Posterior cingulate gyrus (tissue), 11 donors: Measurements from ENCODE around the gene MT1G.
"Not testable (repeated sequence)": the region's sequence is repeated elsewhere in the genome, so short reads cannot be mapped to it uniquely, and the experiment has no call there.

ENCODE experiments used
- DNase-seq, 10 donors: peaks; one replicate each; pipeline versions ENCODE4 v3.0.0 to v3.0.0-alpha.2; 2020 to 2021; ENCODE audit warnings: mixed read lengths in 3 of 10
- intact Hi-C: fragments of 100-400 bp; cut with DNase I; formaldehyde crosslinking; loops from one replicate; pipeline ENCODE4 v1.15.1; 2023

MT1G gene

DNA sequence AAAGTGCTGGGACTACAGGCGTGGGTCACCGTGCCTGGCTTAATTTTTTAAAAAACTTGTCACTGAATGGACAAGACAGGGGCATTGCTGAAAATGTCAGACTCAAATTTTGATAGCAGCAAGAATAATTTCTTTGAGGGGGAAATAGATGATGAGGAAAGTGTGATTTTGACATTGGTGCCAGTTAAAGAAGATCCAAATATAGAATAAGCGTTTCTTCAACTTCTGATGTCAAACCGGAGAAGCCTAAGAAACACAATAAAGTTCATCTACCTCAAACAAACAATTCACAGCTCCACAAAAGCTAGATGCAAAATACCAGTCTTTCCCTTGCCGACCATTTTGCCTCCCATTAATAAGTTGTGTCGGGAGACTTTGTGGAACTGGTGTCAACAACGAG lies 18.9 kb upstream of the MT1G start:
- DNase-seq, result no peak
- intact Hi-C loops, result no loop called here

DNA sequence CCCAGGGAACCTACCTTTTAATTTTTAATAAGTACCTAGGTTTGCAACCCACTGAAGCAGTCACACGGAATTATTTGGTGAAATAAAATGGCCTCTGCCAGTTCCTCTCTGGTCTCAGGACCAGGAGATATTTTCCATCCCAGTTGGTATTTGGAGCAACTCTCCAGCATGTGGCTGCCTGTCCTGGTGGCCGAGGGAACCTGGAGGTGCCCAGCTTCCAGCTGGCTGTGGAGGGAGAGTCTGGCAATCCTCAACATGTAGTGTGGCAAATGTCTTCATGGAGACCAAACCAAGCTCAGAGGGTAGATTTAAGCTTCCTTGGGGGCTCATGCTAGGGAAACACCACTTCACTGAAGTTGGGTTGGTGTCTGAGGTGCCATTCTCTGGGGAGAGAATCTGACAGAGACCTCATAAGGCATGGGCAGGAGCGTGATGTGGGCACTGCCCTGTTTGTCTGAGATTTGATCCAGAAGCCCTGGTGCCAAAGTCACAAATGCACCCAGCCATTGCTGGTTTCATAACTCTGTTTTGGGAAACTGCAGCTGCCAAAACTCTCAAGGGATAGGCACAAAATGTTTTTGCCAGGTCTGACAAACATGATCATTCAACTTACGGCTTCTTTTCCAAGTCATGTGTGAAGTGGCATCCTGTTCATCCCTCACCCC lies 17.2 kb upstream of the MT1G start:
- intact Hi-C loops, result no loop called here
- peak in 1 of 10 donors; percentile 63 for DNase-seq

DNA sequence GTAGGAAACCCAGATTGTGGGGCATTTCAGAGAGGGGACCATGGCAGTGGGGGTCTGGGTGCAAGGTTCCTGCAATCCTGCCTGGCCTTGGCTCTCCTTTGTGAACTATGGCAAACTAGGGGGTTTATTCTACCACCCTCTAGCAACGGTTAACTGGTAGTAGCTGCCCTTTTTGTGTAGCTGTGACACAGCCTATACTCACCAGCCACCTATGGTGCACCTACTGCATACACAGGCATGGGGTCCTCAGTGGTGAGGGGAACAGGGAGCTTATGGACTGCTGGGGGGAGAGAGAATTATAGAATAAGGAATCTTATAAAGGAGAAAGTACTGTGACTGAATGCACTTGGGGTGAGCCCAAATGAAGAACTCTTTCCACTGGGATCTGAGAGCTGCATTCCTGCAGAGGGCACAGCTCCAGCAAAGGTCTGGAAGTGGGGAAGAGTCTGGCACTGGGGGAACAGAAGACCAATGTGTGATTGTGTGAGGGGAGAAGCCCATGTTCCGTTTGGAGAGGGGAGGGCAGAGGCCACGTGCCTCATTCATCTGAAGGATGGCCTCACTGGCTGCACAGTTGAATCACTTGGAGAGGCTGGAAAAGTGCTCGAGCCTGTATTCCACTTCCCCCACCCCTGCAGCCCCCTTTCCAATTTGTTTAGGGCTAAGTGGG lies 16.5 kb upstream of the MT1G start:
- peak in 2 of 10 donors; percentile 29 to 44 for DNase-seq
- intact Hi-C loops, result no loop called here

DNA sequence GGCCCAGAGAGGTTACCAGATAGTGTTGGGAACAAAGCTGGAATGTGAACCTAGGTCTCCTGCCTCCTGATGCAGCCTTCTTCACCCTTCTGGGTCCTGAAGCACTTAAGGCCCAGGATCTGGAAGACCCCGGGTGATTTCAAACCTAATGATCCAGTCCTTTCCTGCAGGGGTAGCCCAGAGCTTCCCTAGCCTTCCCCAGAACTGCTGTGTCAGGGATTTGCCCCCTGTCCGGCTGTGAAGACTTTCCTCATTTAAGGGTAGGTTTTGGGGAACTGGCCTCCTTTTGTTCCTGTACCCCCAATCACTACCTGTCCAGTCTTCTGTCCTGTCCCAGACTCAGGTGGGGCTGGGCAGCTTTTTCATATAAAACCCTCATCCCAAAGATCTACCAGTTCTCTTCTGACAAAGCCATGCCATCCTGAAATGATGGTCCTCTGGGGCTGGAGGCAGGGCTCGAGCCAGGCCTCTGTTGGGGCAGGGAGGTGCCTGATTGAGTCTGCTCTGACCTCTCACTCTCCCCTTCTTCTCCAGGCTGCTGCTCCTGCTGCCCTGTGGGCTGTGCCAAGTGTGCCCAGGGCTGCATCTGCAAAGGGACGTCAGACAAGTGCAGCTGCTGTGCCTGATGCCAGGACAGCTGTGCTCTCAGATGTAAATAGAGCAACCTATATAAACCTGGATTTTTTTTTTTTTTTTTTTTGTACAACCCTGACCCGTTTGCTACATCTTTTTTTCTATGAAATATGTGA lies 15.7 kb upstream of the MT1G start:
- intact Hi-C loops, result loop anchor here (2.0 kb wide), 1 partner anchor 75 kb away; the partner anchor contains the start of gene MT2A
- peak in 2 of 10 donors; percentile 26 to 81 for DNase-seq

DNA sequence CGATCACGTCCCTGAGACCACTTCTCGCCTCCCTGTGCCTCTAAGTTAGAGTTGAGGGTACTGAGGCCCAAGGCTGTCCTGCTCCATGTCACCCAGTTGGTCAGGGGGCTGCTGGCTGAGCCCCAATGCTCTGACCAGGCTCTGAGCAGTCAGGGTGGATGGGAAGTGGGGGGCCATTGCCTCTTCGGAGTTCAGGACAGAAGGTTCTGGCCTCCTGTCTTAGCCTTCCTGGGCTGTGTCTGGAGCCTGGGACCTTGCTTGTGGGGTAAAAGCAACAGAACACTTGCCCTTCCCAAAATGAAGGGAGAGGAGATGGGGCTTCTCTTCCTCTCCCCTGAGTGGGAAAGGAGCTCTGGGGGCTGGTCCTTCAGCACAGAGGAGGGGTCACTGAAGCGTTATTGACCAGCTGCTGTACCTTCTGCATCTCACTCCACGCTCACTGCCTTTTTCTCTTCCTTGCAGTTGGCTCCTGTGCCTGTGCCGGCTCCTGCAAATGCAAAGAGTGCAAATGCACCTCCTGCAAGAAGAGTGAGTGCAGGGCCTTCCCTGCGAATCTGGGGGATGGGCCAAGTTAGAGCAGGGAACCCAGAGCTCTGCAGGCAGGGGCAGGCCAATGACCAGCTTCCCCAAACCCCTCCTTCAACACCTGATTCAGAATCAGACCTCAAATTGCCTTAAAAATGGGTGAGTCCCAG lies 15.0 kb upstream of the MT1G start:
- peak in 1 of 10 donors; percentile 80 for DNase-seq
- intact Hi-C loops, result loop anchor here (2.0 kb wide), 1 partner anchor 74 kb away; the partner anchor contains the start of gene MT2A

DNA sequence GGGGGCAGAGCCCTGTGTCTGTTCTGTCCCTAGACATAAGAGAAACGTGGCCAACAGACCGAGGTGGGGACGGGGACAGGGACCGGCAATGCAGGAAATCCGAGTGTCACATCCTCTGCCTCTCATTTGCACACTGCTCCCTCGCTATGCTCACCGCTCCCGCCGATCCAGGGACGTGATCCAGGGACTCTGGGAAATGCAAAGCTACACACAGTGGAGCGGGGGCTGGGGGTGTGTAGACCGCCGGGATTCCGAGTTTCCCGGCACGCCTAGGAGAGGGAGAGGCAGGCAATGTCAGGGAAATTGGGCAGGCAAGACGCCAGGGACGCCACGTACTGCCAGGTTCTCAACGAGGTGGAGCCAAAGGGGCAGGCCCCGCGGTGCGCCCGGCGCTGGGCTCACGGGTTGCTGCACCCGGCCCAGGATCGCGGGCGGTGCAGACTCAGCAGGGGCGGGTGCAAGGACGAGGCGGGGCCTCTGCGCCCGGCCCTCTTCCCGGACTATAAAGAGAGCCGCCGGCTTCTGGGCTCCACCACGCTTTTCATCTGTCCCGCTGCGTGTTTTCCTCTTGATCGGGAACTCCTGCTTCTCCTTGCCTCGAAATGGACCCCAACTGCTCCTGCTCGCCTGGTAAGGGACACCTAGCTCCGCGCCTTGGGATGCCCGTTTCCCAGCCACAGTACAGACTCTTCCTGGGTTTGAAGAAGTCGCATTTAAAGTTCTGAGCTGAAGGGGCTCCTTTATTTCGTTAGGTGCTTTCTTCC lies 14.3 kb upstream of the MT1G start, which contains the start of gene MT1X:
MT1X (plus strand) TSS at position 532 of the 764 bp plus-strand sequence; CDS start at position 603, 71 bp downstream.
- intact Hi-C loops, result loop anchor here (2.0 kb wide), 1 partner anchor 73 kb away; the partner anchor contains the start of gene MT2A
- DNase-seq, result peak; percentile 68 to 98 (median 86)

DNA sequence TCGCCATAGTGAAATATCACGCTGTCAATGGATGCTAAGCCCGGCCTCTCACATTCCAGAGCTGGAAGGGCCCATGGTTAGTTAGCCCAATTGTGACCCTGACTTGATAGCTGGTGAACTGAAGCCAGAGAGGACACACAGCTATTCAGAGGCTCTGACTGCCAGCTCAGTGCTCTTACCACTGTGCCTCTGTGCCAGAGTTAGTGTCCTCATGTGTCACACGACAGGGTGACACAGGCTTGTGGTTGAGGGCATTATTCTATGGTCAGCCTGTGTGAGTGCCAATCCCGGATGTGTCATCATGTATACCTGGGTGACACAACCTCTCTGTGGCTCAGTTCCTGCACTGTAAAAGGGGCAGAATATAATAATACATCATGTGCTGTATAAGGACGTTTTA lies 12.0 kb upstream of the MT1G start:
- DNase-seq, result no peak
- intact Hi-C loops, result no loop called here

DNA sequence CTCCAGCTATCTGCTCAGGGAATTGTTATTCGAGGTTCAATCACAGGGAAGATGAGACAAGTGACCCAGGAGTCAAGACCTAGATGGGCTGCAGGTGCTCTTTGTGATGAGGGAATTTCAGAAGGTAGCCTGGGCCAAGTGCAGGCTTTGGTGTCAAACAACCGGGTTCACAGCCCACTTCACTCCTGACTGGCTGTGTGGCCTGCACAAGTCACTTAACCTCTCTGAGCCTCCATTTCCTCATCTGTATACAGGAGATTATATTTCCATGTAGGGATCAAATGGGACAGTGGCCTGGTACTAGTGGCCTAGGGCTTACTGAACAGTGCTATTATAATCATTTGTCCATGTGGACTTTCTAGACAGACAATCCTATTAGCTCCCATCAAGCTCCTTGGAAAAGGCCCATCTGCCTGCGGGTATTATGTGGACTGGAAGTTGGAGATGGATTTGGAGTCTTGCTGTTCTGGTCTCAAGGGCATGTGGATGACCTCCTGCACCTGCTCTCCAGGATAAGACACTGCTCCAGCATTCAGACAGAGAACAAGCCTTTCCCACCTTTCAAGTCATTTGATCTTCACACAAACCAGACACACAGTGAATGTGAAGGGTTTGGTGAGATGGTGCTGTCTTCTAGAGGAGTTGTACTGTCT lies 11.3 kb upstream of the MT1G start:
- no peak for DNase-seq
- intact Hi-C loops, result no loop called here

DNA sequence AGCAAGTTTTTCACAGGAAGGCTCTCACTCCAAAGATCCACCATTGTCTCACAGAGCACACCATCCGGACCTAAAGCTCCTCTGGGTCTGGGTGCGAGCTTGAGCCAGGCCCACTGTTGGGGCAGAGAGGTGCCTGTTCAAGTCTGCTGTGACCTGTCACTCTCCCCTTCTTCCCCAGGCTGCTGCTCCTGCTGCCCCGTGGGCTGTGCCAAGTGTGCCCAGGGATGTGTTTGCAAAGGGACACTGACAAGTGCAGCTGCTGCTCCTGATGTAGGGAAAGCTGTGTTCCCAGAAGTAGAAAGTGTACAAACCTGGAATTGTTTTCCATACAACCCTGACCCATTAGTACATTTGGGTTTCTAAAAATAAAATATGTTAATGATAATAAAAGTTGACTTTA lies 9.6 kb upstream of the MT1G start:
- intact Hi-C loops, result no loop called here

DNA sequence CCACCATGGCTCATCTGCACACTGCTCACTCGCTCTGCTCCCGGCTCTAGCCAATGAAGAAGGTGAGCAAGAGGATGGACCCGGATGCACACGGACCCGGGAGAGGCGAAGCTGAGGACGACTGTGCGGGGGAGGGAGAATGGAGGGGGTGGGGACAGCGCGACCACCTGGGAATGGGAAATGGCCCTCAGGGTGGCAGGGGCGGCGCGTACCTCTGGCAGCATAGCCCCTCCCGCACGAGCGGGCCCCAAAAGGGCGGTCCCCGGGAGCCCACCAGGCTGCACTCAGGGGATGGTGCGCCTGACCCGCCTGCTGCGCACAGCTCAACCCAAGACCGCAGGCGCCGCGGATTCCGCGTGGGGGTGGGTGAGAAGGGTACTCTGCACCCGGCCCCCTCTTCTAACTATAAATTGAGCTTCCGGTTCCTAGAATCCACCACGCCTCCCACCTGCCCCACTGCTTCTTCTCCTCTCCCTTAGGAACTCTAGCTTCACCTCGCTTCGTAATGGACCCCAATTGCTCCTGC lies 7.9 kb upstream of the MT1G start:
- peak in 1 of 10 donors; percentile 55 for DNase-seq

More for the DNA sequence above, 9.6 kb upstream of the MT1G start:
- DNase-seq, result peak in 1 of 10 donors; percentile 25

DNA sequence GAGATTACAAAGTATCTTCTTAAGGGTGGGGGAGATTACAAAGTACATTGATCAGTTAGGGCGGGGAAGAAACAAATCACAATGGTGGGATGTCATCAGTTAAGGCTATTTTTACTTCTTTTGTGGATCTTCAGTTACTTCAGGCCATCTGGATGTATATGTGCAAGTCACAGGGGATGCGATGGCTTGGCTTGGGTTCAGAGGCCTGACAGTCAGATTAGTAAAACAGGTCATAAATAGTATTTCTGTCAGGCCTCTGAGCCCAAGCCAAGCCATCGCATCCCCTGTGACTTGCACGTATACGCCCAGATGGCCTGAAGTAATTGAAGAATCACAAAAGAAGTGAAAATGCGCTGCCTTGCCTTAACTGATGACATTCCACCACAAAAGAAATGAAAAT lies 6.7 kb upstream of the MT1G start:
- intact Hi-C loops, result not testable (repeated sequence)

More for the DNA sequence above, 7.9 kb upstream of the MT1G start:
- intact Hi-C loops, result no loop called here

DNA sequence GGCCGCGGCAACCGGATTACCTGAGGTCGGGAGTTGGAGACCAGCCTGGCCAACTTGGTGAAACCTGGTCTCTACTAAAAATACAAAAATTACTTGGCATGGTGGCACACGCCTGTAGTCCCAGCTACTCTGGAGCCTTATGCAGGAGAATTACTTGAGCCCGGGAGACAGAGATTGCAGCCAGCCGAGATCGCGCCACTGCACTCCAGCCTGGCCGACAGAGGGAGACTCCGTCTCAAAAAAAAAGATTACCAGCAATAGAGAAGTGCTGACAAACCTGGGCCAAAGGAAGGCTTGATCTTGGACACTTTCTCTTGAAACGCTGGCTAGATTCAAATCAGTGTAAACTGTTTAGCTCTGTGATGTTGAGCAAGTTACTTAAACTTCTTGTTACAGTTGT lies 6.1 kb upstream of the MT1G start:
- intact Hi-C loops, result no loop called here
- peak in 1 of 10 donors; percentile 73 for DNase-seq

More for the DNA sequence above, 6.7 kb upstream of the MT1G start:
- not testable (repeated sequence) for DNase-seq

DNA sequence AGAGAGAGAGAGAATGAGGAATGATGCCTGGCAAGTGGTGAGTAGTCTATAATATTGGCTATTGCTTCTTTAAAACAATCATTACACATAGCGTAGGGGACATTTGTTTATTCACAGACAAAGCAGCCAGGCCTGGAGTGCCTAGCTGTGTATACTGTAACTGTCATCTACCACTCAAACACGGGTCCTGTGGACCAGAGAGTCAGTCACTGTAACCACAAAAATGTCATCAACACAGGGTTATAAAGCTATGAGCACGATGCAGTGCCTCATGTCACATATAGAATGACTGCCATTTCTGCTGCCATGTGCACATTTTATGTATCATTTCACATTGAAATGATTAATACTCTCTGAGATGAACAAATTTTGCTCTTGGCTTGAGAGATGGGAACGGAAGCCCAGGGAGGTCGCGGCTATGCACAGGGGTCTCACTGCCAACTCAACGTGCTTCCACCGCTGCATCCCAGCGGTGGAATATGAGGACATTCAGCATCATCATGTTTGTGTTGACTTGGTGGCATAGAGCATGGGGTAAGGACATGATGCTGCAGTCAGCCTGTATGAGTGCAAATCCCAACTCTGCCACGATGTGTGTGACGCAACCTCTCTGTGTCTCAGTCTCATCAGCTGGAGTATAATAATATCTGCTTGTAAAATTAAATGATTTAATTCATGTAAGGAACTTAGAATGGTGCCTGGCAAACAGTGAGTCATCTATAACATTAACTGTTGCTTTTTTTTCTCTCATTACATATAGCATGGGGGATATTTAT lies 5.1 kb upstream of the MT1G start:
- DNase-seq, result peak in 1 of 10 donors; percentile 12
- intact Hi-C loops, result no loop called here

DNA sequence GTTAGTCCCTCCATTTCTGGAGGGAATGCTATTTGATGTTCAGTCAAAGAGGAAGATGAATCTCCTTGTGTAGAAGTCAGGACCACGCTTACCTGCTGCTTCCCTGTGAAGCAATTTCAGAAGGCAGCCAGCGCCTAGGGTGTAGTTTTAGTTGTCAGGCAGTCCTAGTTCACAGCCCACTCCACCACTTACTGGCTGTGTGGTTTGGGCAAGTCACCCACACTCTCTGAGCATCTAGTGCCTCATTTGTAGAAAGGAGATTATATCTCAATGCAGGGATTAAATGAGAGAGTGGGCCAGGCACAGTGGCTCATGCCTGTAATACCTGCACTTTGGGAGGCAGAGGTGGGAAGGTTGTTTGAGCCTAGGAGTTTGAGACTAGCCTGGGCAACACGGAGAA lies 4.3 kb upstream of the MT1G start:
- peak in 1 of 10 donors; percentile 5 for DNase-seq
- intact Hi-C loops, result not testable (repeated sequence)

DNA sequence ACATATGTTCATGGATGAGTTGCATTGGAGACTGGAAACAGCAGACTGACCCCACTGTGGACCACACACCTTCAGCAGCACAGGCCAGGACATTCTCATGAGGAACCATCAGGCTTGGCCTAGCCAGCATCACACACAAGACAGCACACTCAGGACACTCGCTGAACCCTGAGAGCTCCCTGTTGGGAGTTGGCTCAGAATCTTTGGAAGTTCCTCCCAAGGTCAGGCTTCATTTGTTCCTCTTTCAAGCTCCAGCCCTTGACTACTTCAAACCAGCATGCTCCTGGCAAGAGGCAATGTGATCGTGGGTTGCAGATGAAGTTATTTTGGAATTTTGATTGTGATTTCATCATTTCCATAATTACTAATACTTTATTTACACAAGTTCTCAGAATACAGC lies 3.8 kb upstream of the MT1G start:
- intact Hi-C loops, DNase-seq: not testable (repeated sequence)

DNA sequence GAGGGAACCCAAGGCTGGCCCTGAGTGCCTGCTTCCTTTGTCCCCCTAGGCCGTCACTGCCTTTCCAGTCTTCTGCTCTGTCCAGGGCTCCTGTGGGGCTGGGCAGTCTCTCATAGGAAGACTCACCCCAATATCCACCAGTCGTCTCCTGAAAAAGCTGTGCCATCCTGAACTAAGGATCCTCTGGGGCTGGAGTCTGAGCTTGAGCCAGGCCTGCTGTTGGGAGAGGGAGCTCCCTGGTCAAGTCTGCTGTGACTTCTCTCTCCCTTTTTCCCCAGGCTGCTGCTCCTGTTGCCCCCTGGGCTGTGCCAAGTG lies 2.7 kb upstream of the MT1G start:
- peak in 2 of 10 donors; percentile 16 to 27 for DNase-seq
- intact Hi-C loops, result no loop called here

DNA sequence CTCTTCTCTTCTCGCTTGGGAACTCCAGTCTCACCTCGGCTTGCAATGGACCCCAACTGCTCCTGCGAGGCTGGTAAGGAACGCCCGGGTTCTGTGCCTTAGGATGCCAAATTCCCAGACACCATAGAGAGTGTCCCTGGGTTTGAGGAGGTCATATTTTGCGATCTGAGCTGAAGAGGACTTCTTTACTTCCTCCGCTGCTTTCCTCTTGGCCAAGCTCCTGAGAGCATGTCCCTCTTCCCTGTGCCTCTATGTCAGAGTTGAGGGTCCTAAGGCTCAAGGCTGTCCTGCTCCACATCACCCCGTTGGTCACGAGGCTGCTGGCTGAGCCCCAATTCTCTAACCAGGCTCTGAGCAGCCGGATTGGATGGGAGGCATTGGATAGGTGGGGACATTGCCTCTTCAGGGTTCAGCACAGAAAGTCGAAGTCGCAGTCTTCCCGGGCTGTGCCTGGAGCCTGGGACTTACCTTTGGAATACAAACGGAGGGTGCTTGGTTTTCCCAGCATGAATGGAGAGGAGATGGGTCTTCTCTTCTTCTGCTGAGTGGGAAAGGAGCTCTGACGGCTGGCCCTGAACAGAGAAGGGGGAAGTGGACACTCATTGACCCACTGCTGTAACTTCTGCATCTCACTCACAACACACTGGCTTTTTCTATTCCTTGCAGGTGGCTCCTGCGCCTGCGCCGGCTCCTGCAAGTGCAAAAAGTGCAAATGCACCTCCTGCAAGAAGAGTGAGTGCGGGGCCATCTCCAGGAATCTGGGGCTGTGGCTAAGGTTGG lies 2.2 kb upstream of the MT1G start:
- intact Hi-C loops, result no loop called here
- DNase-seq, result peak in 1 of 10 donors; percentile 31
